Renal cortical epithelial cell (primary cell): ENCODE measurements around the gene FIBCD1. TPM values are rescaled to one million over a fixed set of nuclear protein-coding genes. Genes with fewer than 3 reads are reported as not detected.

ENCODE experiments used
- DNase-seq: peaks from one replicate; pipeline ENCODE4 v3.0.0-alpha.2; 2011; ENCODE audit warnings: low read depth
- total RNA-seq: library from RNA; depleted of rRNA; stranded (reverse); fragments of >200 nt; gene quantifications from 2 replicates; pipeline ENCODE4 v1.2.3, GENCODE V29; 2014

Gene FIBCD1
- total RNA-seq, 1 donor from 2014 or later = 7.9 TPM

DNA sequence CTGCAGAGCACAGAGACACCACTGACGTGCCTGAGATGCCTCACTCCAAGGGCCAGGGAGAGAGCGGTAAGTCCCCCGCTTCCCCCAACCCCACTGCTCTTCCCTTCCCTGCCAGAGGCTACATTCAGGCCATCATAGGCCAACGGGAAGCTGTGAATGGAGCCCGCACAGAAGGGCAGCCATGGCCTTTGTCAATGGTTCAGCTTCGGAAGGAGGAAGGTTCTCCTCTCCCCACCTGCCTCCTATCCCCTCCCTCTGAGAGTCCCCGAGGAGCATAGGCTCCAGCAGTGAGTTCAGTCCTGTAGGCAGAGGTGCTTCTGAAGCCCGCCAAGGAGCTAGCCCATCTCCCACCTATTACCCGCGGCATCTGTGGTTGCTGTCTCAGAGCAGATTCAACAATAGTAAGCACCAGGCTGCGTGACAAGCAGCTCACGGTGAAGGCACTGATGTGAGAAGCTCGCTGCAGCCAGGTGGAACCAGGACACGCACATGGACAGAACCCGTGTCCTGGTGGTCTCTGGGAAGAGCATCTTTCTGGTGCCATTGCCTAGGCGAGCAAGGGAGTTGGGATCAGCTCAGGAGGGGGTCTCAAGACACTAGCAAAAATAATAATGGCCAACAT is 58.3 kb downstream of the FIBCD1 start:
- DNase-seq = no peak

DNA sequence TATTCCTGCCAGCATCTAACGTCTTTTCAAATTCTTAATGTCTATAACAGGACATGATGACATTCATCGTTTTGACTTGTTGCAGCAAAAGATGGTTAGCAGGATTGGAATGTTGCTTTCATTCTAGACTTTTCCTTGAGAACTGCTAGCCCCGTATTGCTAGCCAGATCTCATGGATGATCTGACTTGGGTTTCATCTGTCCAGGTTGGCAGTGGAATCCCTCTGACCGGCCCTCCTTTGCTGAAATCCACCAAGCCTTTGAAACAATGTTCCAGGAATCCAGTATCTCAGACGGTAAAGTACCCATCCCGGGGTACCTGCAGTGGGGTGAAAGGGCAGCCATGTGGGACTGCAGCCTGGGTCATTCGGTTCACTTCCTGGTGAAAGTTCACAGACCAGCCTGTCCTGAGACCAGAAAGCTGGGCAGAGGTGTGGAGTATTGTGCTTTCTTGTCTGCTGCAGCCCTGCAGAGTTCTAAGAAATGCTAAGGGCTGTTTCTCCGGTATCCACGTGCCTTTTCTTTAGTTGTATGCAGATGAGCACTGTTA is 59.1 kb downstream of the FIBCD1 start:
- no peak for DNase-seq

DNA sequence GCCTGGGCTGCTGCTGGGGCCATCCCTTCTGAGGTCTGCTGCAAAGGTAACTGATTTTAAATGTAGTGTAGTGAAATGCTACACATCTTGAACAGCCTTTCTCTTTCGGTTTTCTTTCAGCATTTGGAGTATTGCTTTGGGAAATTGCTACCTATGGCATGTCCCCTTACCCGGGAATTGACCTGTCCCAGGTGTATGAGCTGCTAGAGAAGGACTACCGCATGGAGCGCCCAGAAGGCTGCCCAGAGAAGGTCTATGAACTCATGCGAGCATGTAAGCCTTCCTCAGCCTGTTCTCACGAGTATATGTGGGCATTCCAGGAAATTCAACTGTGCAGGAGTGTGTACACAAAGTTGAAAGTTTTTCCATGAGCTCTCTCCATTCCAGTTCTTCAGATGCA is 60.8 kb downstream of the FIBCD1 start:
- no peak for DNase-seq

DNA sequence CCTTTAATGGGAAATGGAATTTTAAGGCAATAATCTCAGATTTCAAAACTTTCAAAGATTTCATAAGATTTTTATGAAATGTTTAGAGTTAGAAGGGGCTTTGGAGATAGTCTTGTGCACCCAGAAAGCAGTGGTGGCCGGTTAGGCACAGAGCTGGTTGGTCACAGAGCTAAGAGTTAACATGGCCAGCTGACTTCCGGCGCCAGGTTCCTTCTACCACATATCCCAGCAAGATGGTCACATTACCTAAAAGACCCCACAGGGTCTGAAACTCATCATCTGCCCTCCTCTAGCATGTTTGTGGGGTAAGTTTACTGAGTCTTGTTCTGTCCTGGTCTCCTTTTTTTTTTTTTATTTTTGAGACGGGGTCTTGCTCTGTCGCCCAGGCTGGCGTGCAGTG is 61.7 kb downstream of the FIBCD1 start:
- DNase-seq = no peak

DNA sequence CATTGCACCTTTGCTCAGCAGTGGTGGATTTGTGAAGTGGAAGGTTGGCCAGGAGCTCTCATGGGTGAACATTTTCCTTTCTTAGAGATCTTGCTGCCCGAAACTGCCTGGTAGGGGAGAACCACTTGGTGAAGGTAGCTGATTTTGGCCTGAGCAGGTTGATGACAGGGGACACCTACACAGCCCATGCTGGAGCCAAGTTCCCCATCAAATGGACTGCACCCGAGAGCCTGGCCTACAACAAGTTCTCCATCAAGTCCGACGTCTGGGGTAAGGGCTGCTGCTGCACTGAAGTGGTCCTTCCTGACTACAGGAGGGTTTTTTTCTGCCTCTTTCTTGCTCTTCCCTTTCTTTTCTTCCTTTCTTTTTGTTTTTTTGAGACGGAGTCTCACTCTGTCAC is 64.3 kb downstream of the FIBCD1 start:
- DNase-seq = no peak

DNA sequence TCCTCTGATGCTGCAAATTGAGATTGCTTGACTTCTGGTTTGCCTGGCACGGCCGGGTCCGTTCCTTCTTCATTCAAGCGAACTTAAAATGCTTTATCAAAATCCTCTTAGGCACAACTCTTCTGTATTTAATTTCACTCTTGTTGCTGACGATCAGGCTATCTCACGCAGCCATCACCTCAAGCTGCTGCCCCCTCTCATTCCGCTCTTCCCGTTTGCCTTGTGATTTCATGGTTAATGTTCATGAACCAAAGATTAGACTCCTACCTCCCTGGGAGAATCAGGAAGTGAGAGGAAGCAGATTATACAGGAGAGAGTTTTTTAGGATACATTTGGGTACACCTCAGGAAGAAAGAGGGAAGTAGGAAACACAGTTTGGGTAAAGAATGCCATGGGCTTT is 65.1 kb downstream of the FIBCD1 start:
- DNase-seq = no peak

DNA sequence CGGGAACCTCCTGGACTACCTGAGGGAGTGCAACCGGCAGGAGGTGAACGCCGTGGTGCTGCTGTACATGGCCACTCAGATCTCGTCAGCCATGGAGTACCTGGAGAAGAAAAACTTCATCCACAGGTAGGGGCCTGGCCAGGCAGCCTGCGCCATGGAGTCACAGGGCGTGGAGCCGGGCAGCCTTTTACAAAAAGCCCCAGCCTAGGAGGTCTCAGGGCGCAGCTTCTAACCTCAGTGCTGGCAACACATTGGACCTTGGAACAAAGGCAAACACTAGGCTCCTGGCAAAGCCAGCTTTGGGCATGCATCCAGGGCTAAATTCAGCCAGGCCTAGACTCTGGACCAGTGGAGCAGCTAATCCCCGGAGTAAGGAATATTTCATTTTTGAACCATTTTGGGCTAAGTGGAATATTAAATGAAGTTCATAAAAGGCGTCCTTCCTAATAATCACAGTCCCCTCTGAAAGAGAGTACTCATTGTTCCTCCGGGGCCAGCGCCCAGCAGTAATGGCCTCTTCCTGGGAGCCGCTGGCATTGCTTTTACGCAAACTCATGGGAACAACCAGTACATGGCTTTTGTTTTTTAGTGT is 66.0 kb downstream of the FIBCD1 start:
- no peak for DNase-seq

DNA sequence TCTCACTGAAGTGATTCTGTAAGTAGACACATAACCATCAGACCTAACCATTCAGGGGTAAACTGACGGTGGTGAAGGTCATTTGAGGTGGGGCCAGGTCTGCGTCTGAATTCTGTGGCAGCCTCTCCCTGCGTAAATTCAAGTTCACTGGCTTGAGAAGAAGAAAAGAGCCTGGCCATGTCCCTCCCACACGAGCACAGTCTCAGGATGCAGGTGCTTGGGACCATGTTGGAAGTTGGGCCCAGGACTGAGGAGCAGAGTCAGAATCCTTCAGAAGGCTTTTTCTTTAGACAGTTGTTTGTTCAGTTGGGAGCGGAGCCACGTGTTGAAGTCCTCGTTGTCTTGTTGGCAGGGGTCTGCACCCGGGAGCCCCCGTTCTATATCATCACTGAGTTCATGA is 66.5 kb downstream of the FIBCD1 start:
- DNase-seq = no peak

DNA sequence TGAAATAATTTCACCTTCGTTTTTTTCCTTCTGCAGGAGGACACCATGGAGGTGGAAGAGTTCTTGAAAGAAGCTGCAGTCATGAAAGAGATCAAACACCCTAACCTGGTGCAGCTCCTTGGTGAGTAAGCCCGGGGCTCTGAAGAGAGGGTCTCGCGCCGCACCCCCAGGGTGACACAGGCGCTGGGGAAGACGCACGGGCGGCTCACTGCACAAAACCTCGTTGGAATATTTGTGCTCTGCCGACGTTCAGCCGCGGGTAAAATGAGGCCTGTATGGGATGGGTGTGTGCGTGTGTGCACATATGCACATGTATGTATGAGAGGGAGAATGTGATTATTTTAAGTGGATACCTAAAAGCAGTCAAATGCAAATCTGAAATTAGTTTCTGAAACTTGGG is 67.0 kb downstream of the FIBCD1 start:
- DNase-seq = no peak

DNA sequence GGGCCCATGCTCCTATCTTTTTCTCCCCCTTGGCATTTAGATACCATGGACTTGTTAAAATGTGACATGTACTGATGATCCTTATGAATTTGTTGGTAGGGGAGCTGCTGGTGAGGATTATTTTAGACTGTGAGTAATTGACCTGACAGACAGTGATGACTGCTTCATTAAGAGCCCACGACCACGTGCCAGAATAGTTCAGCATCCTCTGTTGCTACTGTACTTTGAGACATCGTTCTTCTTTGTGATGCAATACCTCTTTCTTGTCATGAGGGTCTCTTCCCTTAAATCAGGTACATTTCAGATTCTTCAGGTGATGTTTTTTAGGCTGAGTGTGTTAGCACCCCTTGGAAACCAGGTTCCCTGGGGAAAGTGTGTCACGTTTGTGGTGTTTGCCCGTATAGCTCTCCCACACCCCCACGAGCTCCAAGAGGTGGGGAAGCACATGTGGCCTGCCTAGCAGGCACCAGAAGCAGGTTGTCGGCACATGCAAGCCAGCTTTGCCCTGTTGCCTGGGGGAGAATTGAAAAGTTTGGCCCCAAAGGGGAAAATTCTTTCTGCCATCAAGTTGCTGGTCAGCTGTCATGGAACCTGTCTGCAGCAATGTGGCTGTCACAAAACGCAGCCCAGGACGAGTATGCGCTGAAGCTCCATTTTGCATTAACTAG is 67.5 kb downstream of the FIBCD1 start:
- DNase-seq = no peak

DNA sequence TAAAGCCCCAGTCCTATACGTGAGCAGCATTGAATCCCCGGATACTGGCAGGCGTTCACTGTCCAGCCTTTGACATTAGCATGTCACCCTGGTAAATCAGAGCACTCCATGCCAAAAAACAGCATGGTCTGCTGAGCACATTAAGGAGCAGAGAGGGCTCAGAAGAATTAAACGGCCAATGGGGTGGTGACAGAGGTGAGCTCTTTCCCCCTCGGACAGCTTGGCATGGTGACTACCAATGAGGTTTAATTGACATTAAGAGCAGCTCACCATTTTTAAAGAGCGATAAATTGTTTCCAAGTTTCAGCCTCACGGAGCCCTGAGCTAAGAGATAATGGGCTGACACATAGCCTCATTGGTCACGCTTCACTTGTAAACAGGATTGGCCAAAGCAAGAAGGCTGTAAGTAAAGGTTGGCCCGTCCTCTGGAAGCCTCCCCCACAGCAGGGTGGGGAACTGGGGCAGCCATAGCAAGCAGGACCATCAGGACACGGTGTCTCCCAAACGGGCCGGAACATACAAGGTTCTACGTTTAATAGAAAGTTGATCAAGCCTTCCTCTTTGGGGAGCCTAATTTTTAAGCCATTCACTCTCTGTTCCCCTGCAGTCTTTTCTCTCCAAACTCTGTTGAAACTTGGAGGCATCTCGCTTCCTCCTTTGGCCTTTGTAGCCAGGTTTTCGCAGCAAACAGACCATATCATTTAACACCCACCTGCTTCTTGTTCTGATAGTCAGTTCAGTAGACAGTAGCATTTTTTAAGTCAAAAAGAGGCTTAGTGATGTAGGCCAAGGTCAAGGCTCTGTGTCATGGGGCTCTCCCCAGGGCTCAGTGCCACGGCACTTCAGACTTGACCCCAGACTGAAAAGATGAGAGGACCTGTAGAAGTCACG is 68.3 kb downstream of the FIBCD1 start:
- DNase-seq = peak; percentile 76

DNA sequence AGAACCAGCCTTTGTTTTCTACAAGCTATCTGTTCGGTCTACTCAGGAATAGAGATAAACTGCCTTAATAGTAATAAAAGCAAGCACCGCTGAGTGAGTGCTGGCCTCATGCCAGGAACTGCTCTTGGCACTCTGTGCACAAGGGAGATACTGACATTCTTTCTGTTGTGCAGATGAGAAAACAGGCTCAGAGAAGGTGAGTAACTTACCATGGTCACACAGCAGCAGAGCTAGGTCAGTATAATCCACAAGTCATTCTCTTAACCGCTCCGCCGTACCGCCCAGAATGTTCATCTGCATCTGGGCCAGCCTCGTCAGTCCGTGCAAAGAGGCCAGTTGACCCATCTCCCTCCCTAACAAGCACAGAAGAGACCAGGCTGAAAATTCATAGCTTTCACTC is 69.8 kb downstream of the FIBCD1 start:
- DNase-seq = no peak

DNA sequence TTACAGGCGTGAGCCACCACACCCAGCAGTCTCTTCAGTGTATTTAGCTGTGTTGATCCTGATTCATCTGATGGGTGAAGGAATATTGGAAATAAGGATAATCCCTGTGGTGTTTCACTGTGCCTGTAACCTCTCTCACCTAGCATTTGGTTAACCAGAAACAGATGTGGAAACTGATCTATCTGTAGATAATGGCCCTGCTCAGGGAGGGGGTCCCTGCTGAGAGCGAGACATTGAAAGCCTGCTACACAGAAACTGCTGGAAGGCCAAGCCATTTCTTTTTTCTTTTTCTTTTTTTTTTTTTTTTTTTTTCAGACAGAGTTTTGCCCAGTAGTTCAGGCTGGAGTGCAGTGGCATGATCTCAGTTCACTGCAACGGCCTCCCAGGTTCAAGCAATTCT is 70.8 kb downstream of the FIBCD1 start:
- no peak for DNase-seq

DNA sequence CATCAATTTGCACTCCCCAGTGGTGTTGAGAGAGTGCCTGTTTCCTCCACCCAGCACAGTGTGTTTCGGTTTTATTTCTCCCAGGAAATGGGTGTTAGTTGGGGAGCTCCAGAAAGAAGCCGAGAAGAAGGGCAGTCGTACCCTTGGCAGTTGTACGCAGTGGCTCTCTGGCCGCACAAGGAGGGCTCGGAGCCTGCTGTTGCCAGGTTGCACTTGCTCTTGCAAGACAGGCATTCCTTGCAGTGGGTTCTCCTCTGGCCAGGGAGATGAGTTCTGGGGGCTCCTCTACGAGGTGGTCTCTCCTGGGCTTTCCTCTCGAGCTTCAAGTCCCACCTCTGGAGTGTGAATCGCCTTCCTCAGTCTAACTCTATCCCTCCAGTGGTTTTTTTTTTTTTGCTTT is 71.5 kb downstream of the FIBCD1 start:
- DNase-seq = no peak

DNA sequence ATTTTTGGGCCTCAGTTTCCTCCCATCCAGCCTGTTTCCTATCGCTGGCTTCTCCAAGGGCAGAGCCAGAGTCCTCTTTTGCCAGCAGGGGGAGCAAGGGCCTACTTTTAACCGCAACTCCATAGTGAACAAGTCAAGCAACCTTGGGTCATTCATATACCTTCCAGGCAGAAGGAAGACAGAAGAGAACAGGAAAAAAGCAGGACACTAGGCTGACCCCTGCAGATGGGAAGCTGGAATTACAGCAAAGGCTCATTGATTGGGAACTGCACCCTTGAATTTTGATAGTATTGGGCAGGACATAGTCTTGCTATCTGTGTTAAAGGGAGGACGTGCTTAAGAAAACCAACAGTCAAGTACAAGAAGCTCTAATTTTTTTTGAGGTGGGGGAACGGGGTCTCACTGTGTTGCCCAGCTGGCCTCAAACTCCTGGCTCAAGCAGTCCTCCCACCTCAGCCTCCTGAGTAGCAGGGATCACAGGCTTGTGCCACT is 72.5 kb downstream of the FIBCD1 start:
- peak; percentile 89 for DNase-seq

DNA sequence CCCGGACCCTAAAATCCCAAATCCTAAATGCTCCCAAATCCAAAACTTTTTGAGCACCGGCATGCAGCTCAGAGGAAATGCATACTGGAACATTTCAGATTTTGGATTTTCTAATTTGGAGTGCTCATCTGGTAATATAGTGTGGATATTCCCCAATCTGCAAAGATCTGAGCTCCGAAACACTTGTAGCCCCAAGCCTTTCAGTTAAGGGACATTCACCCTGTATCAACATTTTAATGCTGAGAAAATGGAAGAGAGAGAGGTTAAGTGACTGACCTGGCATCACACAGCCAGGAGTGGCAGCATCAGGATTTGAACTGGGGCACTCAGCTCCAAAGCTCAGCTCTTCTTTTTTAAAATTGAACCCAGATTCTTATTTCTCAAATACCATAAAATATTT is 73.1 kb downstream of the FIBCD1 start:
- DNase-seq = no peak

DNA sequence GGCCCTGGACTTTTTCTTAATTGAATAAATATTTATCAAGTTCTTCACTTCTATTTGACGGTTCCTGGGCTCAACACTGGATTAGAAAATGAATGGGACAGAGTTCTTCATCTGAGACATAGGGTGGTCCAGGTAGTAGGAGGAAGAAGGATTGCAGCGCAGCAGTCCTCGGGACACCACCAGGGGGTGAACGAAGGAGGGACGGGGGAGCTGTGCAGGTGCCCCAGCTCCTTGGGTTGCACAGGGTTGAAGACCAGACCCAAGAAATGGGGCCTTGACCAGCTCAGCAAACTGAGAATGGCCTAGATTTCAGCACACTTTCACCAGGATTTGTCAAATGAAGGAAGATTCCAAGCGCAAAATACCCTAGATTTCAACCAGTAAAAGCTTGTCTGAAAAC is 74.5 kb downstream of the FIBCD1 start:
- no peak for DNase-seq

DNA sequence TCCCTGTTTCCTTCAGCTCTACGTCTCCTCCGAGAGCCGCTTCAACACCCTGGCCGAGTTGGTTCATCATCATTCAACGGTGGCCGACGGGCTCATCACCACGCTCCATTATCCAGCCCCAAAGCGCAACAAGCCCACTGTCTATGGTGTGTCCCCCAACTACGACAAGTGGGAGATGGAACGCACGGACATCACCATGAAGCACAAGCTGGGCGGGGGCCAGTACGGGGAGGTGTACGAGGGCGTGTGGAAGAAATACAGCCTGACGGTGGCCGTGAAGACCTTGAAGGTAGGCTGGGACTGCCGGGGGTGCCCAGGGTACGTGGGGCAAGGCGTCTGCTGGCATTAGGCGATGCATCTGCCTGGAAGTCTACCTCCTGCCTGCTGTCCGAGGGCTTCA is 76.3 kb downstream of the FIBCD1 start:
- DNase-seq = no peak

DNA sequence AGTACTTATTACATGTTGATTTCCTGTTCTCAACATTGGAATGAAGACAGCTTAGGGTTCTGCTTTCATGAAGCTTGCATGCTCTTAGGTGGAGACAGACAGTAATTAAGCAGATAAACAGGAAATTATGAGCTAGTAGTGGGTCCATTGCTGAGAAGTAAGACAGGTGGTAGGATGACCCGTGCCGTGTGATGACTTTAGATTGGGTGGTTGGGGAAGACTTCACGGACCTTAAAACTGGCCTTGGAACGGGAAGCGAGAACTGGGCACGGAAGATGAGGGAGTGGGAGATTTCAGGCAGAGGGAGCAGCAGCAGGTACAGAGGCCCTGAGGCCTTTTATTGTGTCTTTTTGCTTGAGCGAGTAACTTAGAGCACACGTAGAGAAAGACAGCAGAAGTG is 76.8 kb downstream of the FIBCD1 start:
- no peak for DNase-seq

DNA sequence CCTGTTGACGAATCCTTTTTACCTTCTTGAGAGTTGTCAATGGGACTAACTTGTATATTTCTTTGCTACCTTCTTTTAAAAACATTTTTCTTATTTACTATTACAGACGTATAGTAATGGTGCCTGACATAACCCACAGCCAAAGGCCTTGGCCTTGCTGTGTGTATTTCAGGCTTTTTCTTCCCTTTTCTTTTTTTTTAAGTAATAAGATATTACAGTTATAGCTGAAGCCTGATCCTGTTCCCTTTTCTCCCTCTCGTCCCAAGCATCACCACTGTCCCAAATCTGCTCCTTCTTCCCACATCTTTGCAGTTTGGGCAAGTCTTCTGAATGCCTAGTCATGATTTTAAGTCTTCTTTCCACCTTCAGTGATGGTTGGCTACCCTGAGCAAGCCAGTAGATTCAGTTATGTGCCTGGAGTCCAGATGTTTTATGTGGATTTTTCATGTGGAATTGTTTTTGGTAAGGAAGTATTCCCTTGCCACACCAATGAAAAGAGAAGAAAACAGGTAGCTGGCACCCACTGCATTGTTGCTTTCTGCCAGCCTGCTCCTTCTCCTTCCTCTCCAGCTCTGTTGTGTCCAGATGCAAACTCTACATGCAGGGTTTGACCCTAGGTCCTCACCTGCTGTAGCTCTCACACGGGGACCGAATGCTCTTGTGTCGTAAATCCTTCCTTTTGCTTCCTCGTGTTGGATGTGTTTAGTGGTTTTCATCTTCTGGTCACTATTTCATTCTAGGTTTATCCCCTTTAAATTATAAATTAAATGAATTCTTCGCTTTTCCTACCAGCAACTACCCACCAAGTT is 77.5 kb downstream of the FIBCD1 start:
- no peak for DNase-seq
